Astrocyte of the cerebellum (primary cell): ENCODE data around the gene NQO1.

Experiments
- DNase-seq: peaks from one replicate; pipeline ENCODE4 v3.0.0-alpha.2; 2011; ENCODE audit warnings: low read depth
- H3K4me3 ChIP-seq: 2 replicates; pipeline ENCODE4 v1.5.1; 2011; ENCODE audit warnings: mild to moderate bottlenecking, low read depth, low read length, moderate library complexity
- in situ Hi-C: cut with HindIII; loops from 2 replicates; pipeline ENCODE4 v1.10.0; 2017; ENCODE audit warnings: low sequenced_read_pairs
- TF ChIP-seq, protein P1 (sequence below): IDR thresholded peaks from 2 replicates; pipeline ENCODE4 v1.5.1; 2012; ENCODE audit warnings: low read length, low read depth, moderate library complexity, mild to moderate bottlenecking; ENCODE audit errors: missing control alignments

Gene NQO1

DNA sequence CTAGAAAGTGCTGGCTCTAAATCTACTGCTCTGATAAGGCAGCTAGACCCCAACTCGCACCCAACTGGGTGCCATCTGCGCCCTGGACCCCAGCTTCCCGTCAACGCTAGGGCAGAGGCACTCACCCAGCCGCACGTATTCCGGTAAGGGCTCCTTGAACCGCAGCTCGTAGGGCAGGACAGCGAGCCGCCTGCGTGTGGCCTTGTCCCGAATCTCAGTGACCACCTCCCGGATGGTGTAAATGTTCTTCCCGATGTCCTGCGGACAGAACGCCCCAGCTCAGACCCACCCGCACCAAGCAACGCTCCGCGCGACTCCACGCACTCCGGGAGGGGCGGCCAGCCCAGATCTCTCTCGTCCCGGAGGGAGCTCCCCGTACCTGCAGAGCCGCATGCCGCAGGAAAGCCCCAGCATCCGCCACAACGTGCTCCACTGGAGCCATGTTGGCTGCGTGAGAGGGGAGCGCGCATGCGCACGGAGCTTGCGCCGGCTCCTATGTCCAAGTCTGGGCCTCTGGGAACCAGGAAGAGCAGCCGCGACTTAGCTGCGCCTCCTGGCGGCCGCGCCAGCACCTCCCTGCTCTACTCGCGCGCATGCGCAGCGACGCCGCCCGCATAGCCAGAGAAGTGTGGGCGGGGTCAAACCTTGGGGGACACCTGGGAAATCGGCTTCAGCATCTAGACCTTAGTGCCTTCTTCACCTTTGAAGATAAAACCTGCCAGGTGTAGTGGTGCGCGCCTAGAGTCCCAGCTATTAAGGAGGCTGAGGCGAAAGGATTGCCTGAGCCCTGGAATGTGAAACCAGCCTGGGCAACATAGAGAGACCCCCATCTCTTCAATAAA lies 28.3 kb upstream of the NQO1 start, which contains the start of gene NOB1:
Gene NOB1 (minus strand): TSS at position 458 of the 842 bp plus-strand sequence. CDS start 16 bp downstream, at position 442.
- in situ Hi-C loops: loop anchor here (25.0 kb wide), 1 partner anchor 342 kb away; the partner anchor contains the start of gene CYB5B
- peak within 1 kb of the TSS; percentile 98 for H3K4me3 ChIP-seq
- DNase-seq: peak; percentile 94
- TF ChIP-seq, protein P1, sequence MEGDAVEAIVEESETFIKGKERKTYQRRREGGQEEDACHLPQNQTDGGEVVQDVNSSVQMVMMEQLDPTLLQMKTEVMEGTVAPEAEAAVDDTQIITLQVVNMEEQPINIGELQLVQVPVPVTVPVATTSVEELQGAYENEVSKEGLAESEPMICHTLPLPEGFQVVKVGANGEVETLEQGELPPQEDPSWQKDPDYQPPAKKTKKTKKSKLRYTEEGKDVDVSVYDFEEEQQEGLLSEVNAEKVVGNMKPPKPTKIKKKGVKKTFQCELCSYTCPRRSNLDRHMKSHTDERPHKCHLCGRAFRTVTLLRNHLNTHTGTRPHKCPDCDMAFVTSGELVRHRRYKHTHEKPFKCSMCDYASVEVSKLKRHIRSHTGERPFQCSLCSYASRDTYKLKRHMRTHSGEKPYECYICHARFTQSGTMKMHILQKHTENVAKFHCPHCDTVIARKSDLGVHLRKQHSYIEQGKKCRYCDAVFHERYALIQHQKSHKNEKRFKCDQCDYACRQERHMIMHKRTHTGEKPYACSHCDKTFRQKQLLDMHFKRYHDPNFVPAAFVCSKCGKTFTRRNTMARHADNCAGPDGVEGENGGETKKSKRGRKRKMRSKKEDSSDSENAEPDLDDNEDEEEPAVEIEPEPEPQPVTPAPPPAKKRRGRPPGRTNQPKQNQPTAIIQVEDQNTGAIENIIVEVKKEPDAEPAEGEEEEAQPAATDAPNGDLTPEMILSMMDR: peak; percentile 97

DNA sequence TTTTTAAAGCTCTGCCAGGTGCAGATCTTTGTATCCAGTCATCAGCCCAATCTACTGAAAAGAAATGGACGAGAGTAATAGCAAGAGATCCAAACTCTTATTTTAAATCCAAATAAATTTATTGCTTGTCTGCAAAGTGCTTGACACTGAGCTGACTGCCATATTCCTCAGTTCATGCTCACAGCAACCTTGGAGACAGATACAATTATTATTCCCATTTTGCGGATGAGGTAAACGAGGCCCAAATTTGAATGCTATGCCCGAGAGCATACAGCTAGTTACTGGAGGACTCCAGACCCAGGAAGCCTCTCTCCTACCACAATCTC lies 27.7 kb upstream of the NQO1 start:
- in situ Hi-C loops: loop anchor here (25.0 kb wide), 1 partner anchor 342 kb away; the partner anchor contains the start of gene CYB5B
- peak overlapping the region; percentile 98 for H3K4me3 ChIP-seq
- TF ChIP-seq, protein P1: no peak
- no peak for DNase-seq

DNA sequence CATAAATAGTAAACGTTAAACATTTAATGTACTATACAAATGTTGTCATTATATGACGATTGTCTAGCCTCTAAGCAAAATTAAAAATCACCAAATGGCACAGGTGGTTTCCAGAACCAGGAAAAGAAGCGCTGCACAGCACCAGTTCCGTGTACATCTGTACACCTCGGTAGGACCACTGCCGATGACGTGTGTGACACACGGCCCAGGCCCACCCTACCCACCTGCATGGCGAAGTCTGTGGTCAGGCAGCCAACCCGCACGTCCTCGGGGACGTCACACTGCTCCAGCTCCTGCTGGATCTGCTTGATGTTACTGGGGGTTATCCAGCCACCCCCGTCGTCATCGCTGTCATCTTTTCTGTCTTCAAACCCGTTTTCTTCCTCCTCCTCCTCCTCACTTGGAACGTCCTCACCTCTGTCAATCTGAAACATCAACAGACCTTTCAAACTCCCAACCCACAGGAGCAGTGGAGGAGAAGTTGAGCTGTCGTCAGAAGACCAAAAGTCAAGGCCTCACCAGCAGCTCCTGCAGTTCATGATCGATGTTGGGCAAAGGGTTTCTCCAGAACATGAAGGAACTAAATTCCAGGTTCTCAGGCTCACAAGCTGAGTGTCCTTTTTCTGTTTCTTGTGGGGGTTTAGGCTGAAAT lies 22.5 kb upstream of the NQO1 start:
- DNase-seq: no peak
- TF ChIP-seq, protein P1: no peak
- in situ Hi-C loops: no loop called here
- no peak overlapping the region for H3K4me3 ChIP-seq

DNA sequence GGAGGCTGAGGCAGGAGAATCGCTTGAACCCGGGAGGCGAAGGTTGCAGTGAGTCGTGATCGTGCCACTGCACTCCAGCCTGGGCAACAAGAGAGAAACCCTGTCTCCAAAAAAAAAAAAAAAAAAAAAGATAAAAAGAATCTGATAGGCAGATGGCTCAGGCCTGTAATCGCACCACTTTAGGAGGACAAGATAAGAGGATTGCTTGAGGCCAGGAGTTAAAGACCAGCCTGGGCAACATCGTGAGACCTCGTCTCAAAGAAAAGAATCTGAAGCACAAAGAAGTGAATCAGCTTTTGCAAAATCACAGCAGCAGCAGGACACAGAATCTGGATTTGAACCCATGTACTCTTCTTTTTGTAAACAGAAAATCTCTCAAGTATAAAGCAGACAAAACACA lies 20.8 kb upstream of the NQO1 start:
- in situ Hi-C loops: no loop called here
- TF ChIP-seq, protein P1: no peak
- DNase-seq: no peak
- H3K4me3 ChIP-seq: no peak overlapping the region

DNA sequence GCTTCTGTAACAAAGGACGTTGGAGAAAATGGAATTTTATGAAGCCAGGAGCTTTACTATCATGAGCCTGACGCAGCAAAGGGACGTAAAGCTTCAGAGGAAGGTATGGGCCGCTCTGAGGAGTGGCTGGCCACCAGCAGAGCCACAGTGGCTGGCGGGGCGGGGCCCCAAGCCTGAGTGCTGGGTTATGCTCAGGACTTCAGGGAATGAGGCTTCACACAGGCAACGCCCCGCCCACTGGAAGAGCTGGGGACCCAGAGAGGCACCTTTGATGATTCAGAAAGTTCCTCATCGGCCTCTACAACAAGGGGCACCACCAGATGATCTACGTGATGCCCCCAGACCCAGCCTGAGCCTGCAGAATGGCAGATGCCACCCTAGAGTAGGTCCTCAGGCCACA lies 19.6 kb upstream of the NQO1 start:
- no peak overlapping the region for H3K4me3 ChIP-seq
- DNase-seq: no peak
- in situ Hi-C loops: no loop called here
- TF ChIP-seq, protein P1: no peak

DNA sequence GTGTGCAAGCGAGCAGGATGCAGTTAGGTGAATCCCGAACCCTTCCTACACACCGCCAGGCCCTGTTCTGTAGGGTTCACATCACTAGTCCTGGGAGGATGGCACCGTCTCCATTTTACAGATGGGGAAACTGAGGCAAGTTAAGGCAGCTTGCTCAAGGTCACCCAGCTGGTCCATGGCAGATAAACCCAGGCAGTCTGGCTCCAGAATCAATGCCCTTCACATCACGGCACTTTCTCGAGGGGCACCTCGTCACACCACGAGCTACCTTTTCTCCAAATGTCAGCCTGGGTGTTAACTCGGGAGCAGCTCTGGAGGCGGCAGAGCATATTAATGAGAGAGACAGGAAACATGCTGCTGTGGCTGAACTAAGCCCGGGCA lies 18.9 kb upstream of the NQO1 start:
- H3K4me3 ChIP-seq: no peak overlapping the region
- no peak for DNase-seq
- TF ChIP-seq, protein P1: no peak
- in situ Hi-C loops: no loop called here
